Suprapubic skin (tissue), 4 donors: ENCODE data around the gene ARHGAP42. TPM values are rescaled to one million over a fixed set of nuclear protein-coding genes. Genes with fewer than 3 reads are reported as not detected.

Experiments used
- DNase-seq, 2 donors: peaks; one replicate each; pipeline ENCODE4 v3.0.0-alpha.2; 2019; ENCODE audit warnings: low spot score in 2 of 2
- H3K27ac ChIP-seq: fragments of 200-600 bp; sonication (generic); one replicate; pipeline ENCODE4 v1.5.1; 2019
- H3K27me3 ChIP-seq: fragments of 200-600 bp; sonication (generic); one replicate; pipeline ENCODE4 v1.5.1; 2019
- H3K36me3 ChIP-seq: fragments of 200-600 bp; sonication (generic); one replicate; pipeline ENCODE4 v1.5.1; 2019
- H3K4me1 ChIP-seq: fragments of 200-600 bp; sonication (generic); one replicate; pipeline ENCODE4 v1.5.1; 2019
- H3K4me3 ChIP-seq: fragments of 200-600 bp; sonication (generic); one replicate; pipeline ENCODE4 v1.5.1; 2019; ENCODE audit warnings: mild to moderate bottlenecking
- H3K9me3 ChIP-seq: fragments of 200-600 bp; sonication (generic); one replicate; pipeline ENCODE4 v1.5.1; 2019
- CTCF ChIP-seq, 2 donors: fragments of 200-600 bp in 1 of 2; fragments of 450-650 bp in 1 of 2; sonication (generic) in 1 of 2; IDR thresholded peaks; one replicate each; pipeline ENCODE4 v1.5.1; 2016 to 2019; ENCODE audit warnings: antibody characterized with exemption in 2 of 2, mild to moderate bottlenecking in 1 of 2, moderate library complexity in 1 of 2
- EP300 ChIP-seq: sonication (generic); formaldehyde crosslinking; IDR thresholded peaks from one replicate; pipeline ENCODE4 v1.6.1; 2017; ENCODE audit warnings: antibody characterized with exemption
- POLR2A ChIP-seq, 2 donors: fragments of 450-650 bp; IDR thresholded peaks; one replicate each; pipeline ENCODE4 v1.6.1; 2017; ENCODE audit warnings: antibody characterized with exemption in 2 of 2, mild to moderate bottlenecking in 2 of 2, moderate library complexity in 2 of 2
- POLR2AphosphoS5 ChIP-seq, 3 donors: sonication (generic); formaldehyde crosslinking; IDR thresholded peaks; one replicate each; pipeline ENCODE4 v1.6.1; 2017; ENCODE audit warnings: antibody characterized with exemption in 3 of 3
- WGBS: methylation state at CpG from one replicate; pipeline ENCODE4 v1.1.5; 2018; 5-methylcytosine and 5-hydroxymethylcytosine counted together
- total RNA-seq, 4 donors: library from RNA; depleted of rRNA; stranded (reverse); fragments of >200 nt; gene quantifications; one replicate each; pipeline ENCODE4 v1.1.0, GENCODE V29; 2016

The ARHGAP42 gene
- total RNA-seq, 4 donors from 2014 or later, result 12.4 to 18.4 (median 14.4) TPM

- peaks cover 5% of the 10 kb centered on the region for H3K9me3 ChIP-seq
- H3K4me3 ChIP-seq, result no peak overlapping the region
- H3K27me3 ChIP-seq, result no peaks in the 10 kb centered on the region
- H3K36me3 ChIP-seq, result peaks cover 33% of the 10 kb centered on the region
- DNase-seq, result no peak
- H3K27ac ChIP-seq, result no peak overlapping the region
- H3K4me1 ChIP-seq, result no peaks in the 10 kb centered on the region
- TF ChIP-seq CTCF (IDR thresholded peaks at IDR 0.05) (no peak), EP300 (no peak), POLR2A (IDR thresholded peaks at IDR 0.05) (no peak), POLR2AphosphoS5 (IDR thresholded peaks at IDR 0.05) (no peak)
Observed at GRCh38 chr11:100969008-100969407, 281.9 kb downstream of the ARHGAP42 start.

DNA sequence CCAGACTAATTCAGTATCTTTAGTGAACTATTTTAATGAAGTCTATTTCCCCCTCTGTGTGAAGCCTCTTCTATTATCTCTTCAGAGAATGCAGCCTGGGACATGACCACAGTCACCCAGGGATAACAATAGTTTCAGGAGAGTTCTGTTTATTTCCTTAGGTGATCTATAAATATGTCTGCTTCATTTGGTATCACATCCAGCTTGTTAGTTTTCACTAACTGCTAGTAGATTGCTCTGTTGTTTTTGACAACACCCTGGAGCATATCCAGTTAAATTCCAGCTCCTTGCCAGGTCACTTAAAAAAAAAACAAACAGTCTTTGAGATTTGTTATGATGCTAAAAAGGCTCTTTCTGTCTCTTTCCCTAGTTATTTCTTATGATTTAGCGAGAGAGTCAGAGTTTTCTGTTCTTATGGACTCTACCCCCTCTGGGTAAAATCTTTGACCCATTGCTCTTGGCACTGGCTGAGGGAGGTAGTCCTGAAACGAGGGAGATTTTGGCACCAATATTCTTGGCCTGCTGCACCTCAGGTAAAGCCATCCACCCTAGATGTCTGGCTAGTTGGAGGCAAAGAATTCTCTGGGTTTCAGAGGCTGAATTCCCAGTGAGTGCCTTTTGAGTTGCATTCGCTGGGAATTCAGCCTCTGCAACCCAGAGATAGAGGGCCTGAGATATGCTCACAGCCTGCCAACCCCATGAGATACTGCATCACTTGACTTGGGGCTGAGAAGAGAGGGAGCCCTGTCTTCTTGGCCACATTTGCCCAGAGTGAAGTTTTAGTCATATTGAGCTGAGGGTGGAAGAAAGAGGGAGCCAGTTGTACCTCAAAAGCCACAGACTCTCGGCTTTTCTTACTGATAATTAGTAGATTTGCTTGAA lies 283.4 kb downstream of the ARHGAP42 start:
- DNase-seq, result no peak
- Histone ChIP-seq H3K27me3 (no peaks in the 10 kb centered on the region), H3K27ac (no peak overlapping the region), H3K9me3 (peaks cover 5% of the 10 kb centered on the region), H3K36me3 (peaks cover 29% of the 10 kb centered on the region), H3K4me1 (no peaks in the 10 kb centered on the region), H3K4me3 (no peak overlapping the region)
- WGBS, result 74% methylated on average over 4 of the region's 4 CpGs
- TF ChIP-seq CTCF (IDR thresholded peaks at IDR 0.05) (no peak), EP300 (no peak), POLR2AphosphoS5 (IDR thresholded peaks at IDR 0.05) (no peak), POLR2A (IDR thresholded peaks at IDR 0.05) (no peak)

GRCh38 chr11:100972046-100972445 lies 285.0 kb downstream of the ARHGAP42 start:
- no peaks in the 10 kb centered on the region for H3K4me1 ChIP-seq
- H3K27me3 ChIP-seq, result no peaks in the 10 kb centered on the region
- WGBS, result 92% methylated on average over 6 of the region's 6 CpGs
- TF ChIP-seq POLR2A (IDR thresholded peaks at IDR 0.05) (no peak), EP300 (no peak), CTCF (IDR thresholded peaks at IDR 0.05) (no peak), POLR2AphosphoS5 (IDR thresholded peaks at IDR 0.05) (no peak)
- H3K4me3 ChIP-seq, result no peak overlapping the region
- no peak for DNase-seq
- H3K9me3 ChIP-seq, result peaks cover 5% of the 10 kb centered on the region
- H3K27ac ChIP-seq, result no peak overlapping the region
- H3K36me3 ChIP-seq, result peaks cover 36% of the 10 kb centered on the region

- H3K4me1 ChIP-seq, result no peaks in the 10 kb centered on the region
- no peaks in the 10 kb centered on the region for H3K9me3 ChIP-seq
- WGBS, result 63% methylated on average over 2 of the region's 2 CpGs
- no peak for TF ChIP-seq POLR2AphosphoS5 (IDR thresholded peaks at IDR 0.05)
- no peak for TF ChIP-seq EP300
- no peak for TF ChIP-seq CTCF (IDR thresholded peaks at IDR 0.05)
- no peak for TF ChIP-seq POLR2A (IDR thresholded peaks at IDR 0.05)
- peaks cover 48% of the 10 kb centered on the region for H3K36me3 ChIP-seq
- H3K27ac ChIP-seq, result no peak overlapping the region
- no peaks in the 10 kb centered on the region for H3K27me3 ChIP-seq
- no peak for DNase-seq
- H3K4me3 ChIP-seq, result no peak overlapping the region
Observed at GRCh38 chr11:100978442-100978841, 291.4 kb downstream of the ARHGAP42 start.

DNA sequence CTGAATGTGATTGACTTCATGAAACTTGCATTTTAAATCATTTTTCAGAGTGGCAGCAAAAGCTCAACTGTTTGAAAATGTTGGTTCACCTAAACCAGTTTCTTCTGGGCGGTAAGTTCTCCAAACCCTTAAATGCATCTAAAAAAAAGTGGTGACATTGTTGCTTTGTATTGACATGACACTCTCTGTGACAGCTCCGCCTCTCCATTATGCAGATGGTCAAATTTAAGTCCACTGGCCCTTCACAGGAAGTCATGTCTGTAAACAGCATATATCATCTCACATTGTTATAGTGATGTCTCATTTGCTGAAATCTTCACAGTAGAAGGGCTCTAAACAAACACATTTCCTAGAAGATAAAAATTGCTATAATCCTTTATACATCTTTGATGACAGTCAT lies 291.9 kb downstream of the ARHGAP42 start:
- DNase-seq, result no peak
- H3K36me3 ChIP-seq, result peaks cover 46% of the 10 kb centered on the region
- WGBS, result 89% methylated on average over 2 of the region's 2 CpGs

More for the DNA sequence above, 291.9 kb downstream of the ARHGAP42 start:
- TF ChIP-seq POLR2AphosphoS5 (IDR thresholded peaks at IDR 0.05), result no peak
- TF ChIP-seq CTCF (IDR thresholded peaks at IDR 0.05), result no peak
- TF ChIP-seq POLR2A (IDR thresholded peaks at IDR 0.05), result no peak
- no peak for TF ChIP-seq EP300
- no peaks in the 10 kb centered on the region for H3K4me1 ChIP-seq
- H3K9me3 ChIP-seq, result no peaks in the 10 kb centered on the region
- no peak overlapping the region for H3K27ac ChIP-seq
- H3K27me3 ChIP-seq, result no peaks in the 10 kb centered on the region
- H3K4me3 ChIP-seq, result no peak overlapping the region
